ENCODE data around the gene PCNT.

Gene PCNT

GRCh38 chr21:46443910-46444309 is 120.0 kb downstream of the PCNT start:
- ChIA-PET CTCF (no interaction called here), POLR2A (no interaction called here)
- Histone ChIP-seq H3K27ac (ENCODE audit: extremely low read depth, low read depth, low read length) (no peak overlapping the region), H3K9me3 (ENCODE audit: control insufficient read depth, insufficient read depth, low read depth, low read length) (no peaks in the 10 kb centered on the region), H3K4me1 (ENCODE audit: control insufficient read depth, insufficient read depth, low read length) (no peaks in the 10 kb centered on the region), H3K4me3 (ENCODE audit: low read depth, low read length) (no peak overlapping the region), H3K36me3 (ENCODE audit: control insufficient read depth in 2 of 2, insufficient read depth in 1 of 2, low read length in 2 of 2) (peaks cover 21 to 78% of the 10 kb centered on the region in 2 experiments)
- TF ChIP-seq CTCF (tag by site-specific recombination; IDR thresholded peaks at IDR 0.05), result no peak
- no peak for TF ChIP-seq ZNF747 (tag by site-specific recombination; IDR thresholded peaks at IDR 0.05)
- TF ChIP-seq ZNF214 (tag by site-specific recombination; IDR thresholded peaks at IDR 0.05; ENCODE audit: borderline replicate concordance), result no peak
- TF ChIP-seq RBAK (tag by site-specific recombination; IDR thresholded peaks at IDR 0.05), result no peak
- no peak for TF ChIP-seq ZNF701 (tag by site-specific recombination; IDR thresholded peaks at IDR 0.05)
- no peak for TF ChIP-seq ZFHX2 (tag by site-specific recombination; conservative IDR thresholded peaks at IDR 0.05)
- TF ChIP-seq MYNN (tag by site-specific recombination; IDR thresholded peaks at IDR 0.05; ENCODE audit: borderline replicate concordance), result no peak
- no peak for TF ChIP-seq ZNF366 (tag by site-specific recombination; conservative IDR thresholded peaks at IDR 0.05)
- no peak for TF ChIP-seq ZBTB20 (tag by site-specific recombination; IDR thresholded peaks at IDR 0.05)
- no peak for TF ChIP-seq GLIS1 (tag by site-specific recombination; IDR thresholded peaks at IDR 0.05)
- no peak for TF ChIP-seq ZNF791 (tag by site-specific recombination; IDR thresholded peaks at IDR 0.05)
- TF ChIP-seq ZNF830 (tag by site-specific recombination; IDR thresholded peaks at IDR 0.05; ENCODE audit: low read depth), result no peak
- TF ChIP-seq ZNF596 (tag by site-specific recombination; IDR thresholded peaks at IDR 0.05), result no peak
- no peak for TF ChIP-seq ZBTB44 (tag by site-specific recombination; IDR thresholded peaks at IDR 0.05)
- TF ChIP-seq BCL11B (tag by site-specific recombination; IDR thresholded peaks at IDR 0.05; ENCODE audit: low read depth), result no peak
- no peak for TF ChIP-seq HIC1 (tag by site-specific recombination; IDR thresholded peaks at IDR 0.05)
- no peak for TF ChIP-seq GLI2 (tag by site-specific recombination; IDR thresholded peaks at IDR 0.05; ENCODE audit: borderline replicate concordance, low read depth)
- no peak for TF ChIP-seq ZNF114 (tag by site-specific recombination; IDR thresholded peaks at IDR 0.05)
- TF ChIP-seq ZBTB21 (tag by site-specific recombination; IDR thresholded peaks at IDR 0.05), result no peak
- TF ChIP-seq ZNF121 (tag by site-specific recombination; IDR thresholded peaks at IDR 0.05), result no peak

DNA sequence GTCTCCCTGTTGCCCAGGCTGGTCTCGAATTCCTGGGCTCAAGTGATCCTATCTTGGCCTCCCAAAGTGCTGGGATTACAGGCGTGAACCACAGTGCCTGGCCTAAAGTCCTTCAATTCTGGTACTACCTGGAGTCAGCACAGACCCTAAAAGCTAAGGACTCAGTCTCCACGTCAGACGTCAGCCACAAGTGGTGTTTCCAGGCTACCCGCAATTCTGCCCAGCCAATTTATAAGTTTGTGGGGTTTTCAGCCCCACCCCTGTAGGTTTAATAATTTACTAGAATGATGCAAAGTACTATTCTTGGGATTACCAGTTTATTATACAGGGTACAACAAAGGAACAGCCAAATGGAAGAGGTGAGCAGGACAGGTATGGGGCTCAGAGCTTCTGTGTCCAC is 124.2 kb downstream of the PCNT start:
- H3K4me1 ChIP-seq (ENCODE audit: control insufficient read depth, insufficient read depth, low read length), result no peaks in the 10 kb centered on the region
- POLR2A ChIA-PET, result interaction anchor here (1.6 kb wide), 1 partner anchor 9 kb away, joined by 4 read pairs; no protein-coding TSS in a partner anchor
- no peak for TF ChIP-seq ZSCAN18 (tag by site-specific recombination; IDR thresholded peaks at IDR 0.05)
- TF ChIP-seq PRDM4 (tag by site-specific recombination; IDR thresholded peaks at IDR 0.05), result peak; percentile 74
- no peak for TF ChIP-seq ZNF621 (tag by site-specific recombination; IDR thresholded peaks at IDR 0.05)
- H3K36me3 ChIP-seq (ENCODE audit: control insufficient read depth in 2 of 2, insufficient read depth in 1 of 2, low read length in 2 of 2), result peaks cover 15 to 36% of the 10 kb centered on the region in 2 experiments
- CTCF ChIA-PET, result no interaction called here
- H3K27ac ChIP-seq (ENCODE audit: extremely low read depth, low read depth, low read length), result no peak overlapping the region
- no peaks in the 10 kb centered on the region for H3K9me3 ChIP-seq (ENCODE audit: control insufficient read depth, insufficient read depth, low read depth, low read length)
- H3K4me3 ChIP-seq (ENCODE audit: low read depth, low read length), result no peak overlapping the region

Measured in HEK293 (cell line).